ENCODE results near the gene RAB35.
"Not testable (repeated sequence)": the region's sequence is repeated elsewhere in the genome, so short reads cannot be mapped to it uniquely, and the experiment has no call there.

The RAB35 gene

GRCh38 chr12:120048263-120048662 lies 68.3 kb downstream of the RAB35 start (continued):
- TF ChIP-seq, protein P1, sequence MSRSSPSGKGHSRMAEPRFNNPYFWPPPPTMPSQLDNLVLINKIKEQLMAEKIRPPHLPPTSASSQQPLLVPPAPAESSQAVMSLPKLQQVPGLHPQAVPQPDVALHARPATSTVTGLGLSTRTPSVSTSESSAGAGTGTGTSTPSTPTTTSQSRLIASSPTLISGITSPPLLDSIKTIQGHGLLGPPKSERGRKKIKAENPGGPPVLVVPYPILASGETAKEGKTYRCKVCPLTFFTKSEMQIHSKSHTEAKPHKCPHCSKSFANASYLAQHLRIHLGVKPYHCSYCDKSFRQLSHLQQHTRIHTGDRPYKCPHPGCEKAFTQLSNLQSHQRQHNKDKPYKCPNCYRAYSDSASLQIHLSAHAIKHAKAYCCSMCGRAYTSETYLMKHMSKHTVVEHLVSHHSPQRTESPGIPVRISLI (tag by site-specific recombination; IDR thresholded peaks at IDR 0.05), result no peak
- no peak for TF ChIP-seq ZBTB17 (tag by site-specific recombination; IDR thresholded peaks at IDR 0.05)
- no peak for TF ChIP-seq ZNF654 (tag by site-specific recombination; IDR thresholded peaks at IDR 0.05; ENCODE audit: low read depth)

GRCh38 chr12:120047072-120047471 lies 69.5 kb downstream of the RAB35 start:
- POLR2A ChIA-PET, result no interaction called here
- no peak overlapping the region for H3K4me3 ChIP-seq (ENCODE audit: low read depth, low read length)
- H3K9me3 ChIP-seq (ENCODE audit: control insufficient read depth, insufficient read depth, low read depth, low read length), result no peaks in the 10 kb centered on the region
- H3K4me1 ChIP-seq (ENCODE audit: control insufficient read depth, insufficient read depth, low read length), result peaks cover 4% of the 10 kb centered on the region; the same call in 1 of the 2 replicates
- peak; percentile 84 for TF ChIP-seq PRDM6 (tag by site-specific recombination; IDR thresholded peaks at IDR 0.05)
- no peak for TF ChIP-seq ZIC2 (tag by site-specific recombination; IDR thresholded peaks at IDR 0.05)
- H3K36me3 ChIP-seq (ENCODE audit: control insufficient read depth in 2 of 2, insufficient read depth in 1 of 2, low read length in 2 of 2), result no peaks in the 10 kb centered on the region
- no peak overlapping the region for H3K27ac ChIP-seq (ENCODE audit: extremely low read depth, low read depth, low read length)
- CTCF ChIA-PET, result interaction anchor here (0.7 to 1.1 kb wide), 2 partner anchors 40 to 58 kb away, joined by 3 to 4 read pairs; partner anchors contain the start of gene BICDL1

- H3K27ac ChIP-seq (ENCODE audit: extremely low read depth, low read depth, low read length); H3K4me1 ChIP-seq (ENCODE audit: control insufficient read depth, insufficient read depth, low read length); POLR2A ChIA-PET; H3K36me3 ChIP-seq (ENCODE audit: control insufficient read depth in 2 of 2, insufficient read depth in 1 of 2, low read length in 2 of 2); CTCF ChIA-PET; H3K9me3 ChIP-seq (ENCODE audit: control insufficient read depth, insufficient read depth, low read depth, low read length); H3K4me3 ChIP-seq (ENCODE audit: low read depth, low read length): not testable (repeated sequence)
- TF ChIP-seq ZNF146 (tag by site-specific recombination; IDR thresholded peaks at IDR 0.05), result peak; percentile 91
Observed at GRCh38 chr12:120045367-120045766, 71.2 kb downstream of the RAB35 start.

Data from HEK293 (cell line).